Hematopoietic multipotent progenitor cell treated with erythropoietin and hydrocortisone succinate and interleukin-3 and kit ligand, for 15 days (in vitro differentiated cells): ENCODE data around the gene EN2.
A peak's percentile ranks its signal among the peaks of the same experiment; 100 is the strongest.

Experiments
- DNase-seq: peaks from one replicate; pipeline ENCODE4 v3.0.0-alpha.2; 2015; ENCODE audit warnings: low spot score

The EN2 gene

GRCh38 chr7:155458111-155458877, at the start of gene EN2:
Gene EN2 (plus strand): TSS chr7:155458129. CDS start chr7:155458378, 249 bp downstream.
- no peak for DNase-seq

DNA sequence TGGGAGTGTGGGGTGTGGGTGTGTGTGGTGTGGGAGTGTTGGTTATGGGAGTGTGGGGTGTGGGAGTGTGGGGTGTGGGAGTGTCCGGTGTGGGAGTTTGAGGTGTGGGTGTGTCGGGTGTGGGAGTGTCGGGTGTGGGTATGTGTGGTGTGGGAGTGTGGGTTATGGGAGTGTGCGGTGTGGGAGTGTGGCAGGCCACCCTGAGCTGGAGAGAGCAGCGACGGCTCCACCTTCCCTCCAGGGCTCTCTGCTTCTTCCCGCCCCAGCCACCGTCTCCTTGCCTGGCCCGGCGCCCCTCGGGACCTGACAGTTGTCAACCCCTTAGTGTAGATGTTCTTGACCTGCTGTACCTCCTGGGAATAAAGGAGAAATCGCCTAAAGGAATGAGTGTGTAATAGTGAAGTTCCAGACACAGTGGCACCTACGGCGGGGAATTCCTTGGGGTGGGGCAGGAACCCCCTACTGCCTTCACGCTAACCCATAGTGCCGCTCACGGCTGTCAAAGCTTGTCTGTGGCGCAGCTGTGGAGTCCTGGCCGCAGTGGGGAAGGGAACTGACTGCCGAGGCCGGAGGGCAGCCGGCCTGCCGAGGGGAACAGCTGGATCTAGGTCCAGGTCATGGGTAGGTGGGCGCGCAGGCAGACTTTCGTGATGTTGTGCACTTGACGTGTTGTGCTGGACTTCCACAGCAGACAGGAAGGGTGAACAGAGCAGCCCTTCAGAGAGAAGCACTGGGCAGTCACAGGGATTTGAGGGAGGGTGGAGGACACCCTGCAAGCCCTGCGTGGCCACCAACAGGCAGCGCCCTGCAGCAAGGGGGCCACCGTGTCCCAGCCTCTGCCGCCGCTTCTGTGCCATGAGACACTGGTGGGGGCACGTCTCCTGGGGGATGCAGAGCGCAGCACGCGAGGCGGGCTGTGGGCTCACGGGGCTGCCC, 49.0 kb upstream of the EN2 start:
- DNase-seq, result no peak

DNA sequence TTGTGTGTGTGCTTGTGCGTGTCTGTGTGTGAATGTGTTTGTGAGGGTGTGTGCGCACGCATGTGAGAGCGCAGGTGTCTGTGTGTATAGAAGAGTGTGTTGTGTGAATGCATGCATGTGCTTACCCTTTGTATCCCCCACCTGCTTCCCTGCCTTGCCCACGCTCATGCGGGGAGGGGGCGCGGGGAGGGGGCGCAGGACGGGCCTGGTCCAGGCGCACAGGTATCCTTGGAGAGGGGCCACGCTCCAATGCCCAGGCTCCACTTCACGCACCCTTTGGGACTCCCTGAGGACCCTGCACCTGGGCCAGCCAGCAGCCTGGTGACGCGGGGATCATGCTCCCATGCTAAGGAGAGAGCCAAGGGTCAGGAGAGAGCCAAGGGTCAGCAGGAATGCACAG, 47.9 kb upstream of the EN2 start:
- DNase-seq, result no peak

GRCh38 chr7:155410431-155410830, 47.5 kb upstream of the EN2 start:
- DNase-seq, result no peak

DNA sequence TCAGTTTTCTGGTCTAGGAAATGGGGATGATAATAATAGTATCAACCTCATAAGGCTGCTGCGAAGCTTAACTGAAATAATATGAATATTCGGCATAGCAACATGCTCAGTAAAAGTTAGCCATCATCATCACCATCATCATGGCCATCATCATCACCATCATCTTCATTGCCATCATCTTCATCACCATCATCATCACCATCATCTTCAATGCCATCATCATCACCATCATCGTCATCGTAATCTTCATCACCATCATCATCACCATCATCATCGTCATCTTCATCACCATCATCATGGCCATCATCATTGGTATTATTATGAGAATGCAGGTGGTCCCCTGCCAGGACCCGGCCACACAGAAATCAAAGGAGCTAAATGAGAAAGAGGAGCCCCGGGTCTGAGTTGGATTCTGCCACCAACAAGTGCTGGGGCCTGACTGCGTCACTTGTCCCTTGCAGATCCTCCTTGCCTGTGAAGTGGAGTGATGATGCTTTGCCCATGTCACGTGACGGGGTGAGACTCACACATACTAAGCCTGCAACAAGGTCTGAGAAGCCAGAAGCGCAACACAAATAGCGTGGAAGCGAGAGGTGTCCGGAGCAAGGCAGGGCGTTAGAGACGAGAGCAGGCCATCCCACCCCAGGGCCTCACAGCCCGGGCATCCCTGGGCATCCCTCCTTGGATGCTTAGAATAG, 46.1 kb upstream of the EN2 start:
- DNase-seq, result no peak

DNA sequence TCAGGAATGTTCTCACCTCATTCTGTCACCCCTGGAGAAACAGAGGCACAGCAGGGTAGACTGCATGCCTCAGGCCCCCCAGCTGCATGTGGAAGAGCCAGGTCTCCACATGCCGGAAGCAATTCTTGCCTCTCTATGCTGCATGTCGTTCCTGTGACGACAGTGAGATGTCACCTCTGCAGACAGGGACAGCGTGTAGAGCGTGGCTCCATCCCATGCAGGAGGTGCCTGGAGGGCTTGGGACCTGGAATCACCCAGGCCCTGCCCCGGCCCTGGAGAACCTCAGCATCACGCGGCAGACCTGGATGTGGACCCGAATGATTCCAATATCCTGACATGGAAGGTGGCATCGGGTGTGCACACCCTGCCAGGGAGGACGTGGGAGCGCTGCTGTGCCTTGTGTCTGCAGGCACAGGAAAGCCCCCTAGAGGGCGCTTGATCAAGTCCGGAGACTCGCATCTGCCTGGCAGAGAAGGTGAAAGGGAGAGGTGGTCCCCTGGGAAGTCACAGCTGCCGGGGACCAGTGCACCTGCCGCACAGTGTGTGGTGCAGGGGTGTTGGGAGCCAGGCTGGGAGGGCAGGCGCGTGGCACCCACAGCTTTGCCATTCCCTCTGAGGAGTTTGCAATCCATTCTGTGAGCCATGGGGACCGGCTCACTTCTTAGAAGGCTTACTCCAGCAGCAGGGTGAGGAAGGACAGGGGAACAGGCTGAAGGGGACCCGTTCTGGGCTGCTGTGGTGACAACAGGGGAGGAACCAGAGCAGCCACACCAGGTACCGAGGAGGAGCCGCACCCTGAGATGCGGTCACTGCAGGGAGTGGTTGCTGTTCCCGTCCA, 45.3 kb upstream of the EN2 start:
- DNase-seq, result peak; percentile 27

DNA sequence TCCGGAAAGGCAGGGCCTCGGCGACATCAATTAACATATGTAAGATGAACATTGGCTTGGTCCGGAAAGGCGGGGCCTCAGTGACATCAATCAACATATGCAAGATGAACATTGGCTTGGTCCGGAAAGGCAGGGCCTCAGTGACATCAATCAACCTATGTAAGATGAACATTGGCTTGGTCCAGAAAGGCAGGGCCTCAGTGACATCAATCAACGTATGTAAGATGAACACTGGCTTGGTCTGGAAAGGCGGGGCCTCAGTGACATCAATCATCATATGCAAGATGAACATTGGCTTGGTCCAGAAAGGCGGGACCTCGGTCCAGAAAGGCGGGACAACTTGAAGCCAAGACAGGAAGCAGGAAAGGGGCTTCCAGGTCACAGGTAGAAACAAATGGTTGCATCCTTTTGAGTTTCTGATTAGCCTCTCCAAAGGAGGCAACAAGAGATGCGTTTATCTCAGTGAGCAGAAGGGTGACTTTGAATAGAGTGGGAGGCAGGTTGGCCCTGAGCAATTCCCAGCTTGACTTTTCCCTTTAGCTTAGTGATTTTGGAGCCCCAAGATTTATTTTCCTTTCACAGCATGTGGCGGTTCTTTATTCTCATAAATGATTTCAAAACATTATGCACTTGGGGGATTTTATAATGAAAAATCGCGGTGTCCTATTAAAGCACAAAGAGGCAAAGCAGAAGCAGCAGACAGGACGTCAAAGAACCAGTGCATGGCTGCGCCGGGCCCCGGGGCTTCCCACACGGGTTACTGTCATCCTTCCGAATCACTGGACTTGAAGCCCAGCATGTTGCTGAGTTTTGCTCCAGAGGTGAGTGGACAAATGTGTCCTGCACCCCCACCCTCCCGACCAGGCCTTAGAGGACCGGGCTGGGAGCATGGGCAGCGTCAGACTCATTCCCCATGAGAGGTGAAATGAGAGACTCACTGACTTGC, 43.1 kb upstream of the EN2 start:
- DNase-seq, result no peak

- DNase-seq, result no peak
These were observed 41.1 kb upstream of the EN2 start for GRCh38 chr7:155416646-155417380.

GRCh38 chr7:155418304-155418703, 39.6 kb upstream of the EN2 start:
- no peak for DNase-seq

GRCh38 chr7:155418941-155419755, 38.8 kb upstream of the EN2 start:
- DNase-seq, result no peak

DNA sequence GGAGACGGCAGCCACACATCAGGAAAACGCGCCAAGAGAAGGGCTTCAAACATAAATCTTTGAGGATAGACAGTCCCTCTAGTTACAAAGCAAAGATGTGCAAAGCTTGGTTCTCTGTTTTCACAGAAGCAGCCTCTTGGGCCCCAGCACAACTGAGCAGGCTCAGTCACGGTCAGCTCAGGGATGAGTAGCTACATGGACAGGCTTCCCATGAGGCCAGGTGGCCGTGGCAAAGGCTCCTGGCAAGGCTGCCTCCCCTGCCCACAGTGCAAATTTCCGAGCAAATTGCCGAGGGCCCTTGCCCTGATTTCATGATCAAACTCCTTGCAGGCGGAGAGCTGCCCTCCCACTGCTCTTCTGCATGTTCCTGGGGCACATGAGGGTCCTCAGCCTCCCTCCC, 37.8 kb upstream of the EN2 start:
- no peak for DNase-seq

GRCh38 chr7:155422151-155422550, 35.8 kb upstream of the EN2 start:
- DNase-seq, result no peak

GRCh38 chr7:155422599-155423336, 35.2 kb upstream of the EN2 start:
- DNase-seq, result no peak

GRCh38 chr7:155423337-155424285, 34.3 kb upstream of the EN2 start:
- no peak for DNase-seq

- no peak for DNase-seq
These were observed 33.5 kb upstream of the EN2 start for GRCh38 chr7:155424301-155425010.

GRCh38 chr7:155425011-155425340, 33.0 kb upstream of the EN2 start:
- DNase-seq, result no peak
